Measurements from ENCODE around the gene SLITRK5.

The SLITRK5 gene

GRCh38 chr13:87709947-87710346, 38.8 kb downstream of the SLITRK5 start:
- DNase-seq (ENCODE audit: low spot score): no peak

- DNase-seq (ENCODE audit: low spot score): no peak
Measured at GRCh38 chr13:87712012-87712411, 40.8 kb downstream of the SLITRK5 start.

All from COLO829 (cell line).